LNCaP clone FGC (cell line): ENCODE data around the gene TMPRSS5.

Source experiments
- DNase-seq: peaks from one replicate; pipeline ENCODE4 v3.0.0-alpha.2; 2011; ENCODE audit warnings: low read depth
- H3K4me3 ChIP-seq: 2 replicates; pipeline ENCODE4 v1.5.1; 2011; ENCODE audit warnings: mild to moderate bottlenecking, low read depth, low read length, control low read depth
- CTCF ChIP-seq: IDR thresholded peaks from 2 replicates; pipeline ENCODE4 v1.5.1; 2012; ENCODE audit warnings: mild to moderate bottlenecking; ENCODE audit not compliant: control insufficient read depth, insufficient read depth; ENCODE audit errors: extremely low read depth

TMPRSS5 gene

DNA sequence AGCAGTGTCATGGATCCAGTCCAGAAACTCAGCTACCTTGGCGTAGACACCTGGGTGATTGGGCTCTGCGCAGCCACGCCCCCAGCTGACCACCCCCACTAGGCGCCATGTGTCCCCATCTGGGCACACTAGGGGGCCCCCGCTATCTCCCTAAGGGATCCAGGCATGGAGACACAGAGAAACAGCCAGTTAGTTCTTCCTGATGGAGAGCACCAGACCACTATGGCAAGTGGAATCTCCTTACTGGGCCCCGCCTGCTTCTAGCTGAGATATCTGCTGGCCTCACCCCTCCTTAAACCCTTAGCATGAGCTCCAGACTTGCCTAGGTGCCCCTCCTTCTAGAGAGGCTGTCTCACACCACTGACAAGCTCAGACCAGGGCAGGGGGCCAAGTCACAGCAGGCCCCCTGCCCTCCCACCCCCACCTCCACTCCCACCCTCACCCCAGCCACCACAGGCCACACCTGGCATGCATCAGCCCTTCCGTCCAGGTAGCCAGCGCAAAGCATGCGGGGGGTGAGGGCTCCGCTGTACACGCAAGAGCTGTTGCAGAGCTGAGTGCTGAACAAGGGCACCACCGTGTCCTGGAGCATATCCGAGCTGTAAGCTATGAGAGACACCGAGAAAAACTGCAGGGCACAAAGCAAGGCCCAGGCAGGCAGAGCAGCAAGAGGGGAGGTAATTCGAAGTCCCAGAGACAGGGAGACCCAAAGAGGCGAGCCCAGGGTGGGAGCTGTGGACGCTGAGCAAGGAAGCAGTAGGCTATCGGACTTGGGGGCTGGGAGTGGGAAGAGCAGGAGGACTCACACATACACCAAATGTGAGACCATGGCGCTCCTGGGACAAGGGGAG, 16.1 kb downstream of the TMPRSS5 start:
- no peak for DNase-seq
- TF ChIP-seq CTCF: no peak
- no peak overlapping the region for H3K4me3 ChIP-seq

DNA sequence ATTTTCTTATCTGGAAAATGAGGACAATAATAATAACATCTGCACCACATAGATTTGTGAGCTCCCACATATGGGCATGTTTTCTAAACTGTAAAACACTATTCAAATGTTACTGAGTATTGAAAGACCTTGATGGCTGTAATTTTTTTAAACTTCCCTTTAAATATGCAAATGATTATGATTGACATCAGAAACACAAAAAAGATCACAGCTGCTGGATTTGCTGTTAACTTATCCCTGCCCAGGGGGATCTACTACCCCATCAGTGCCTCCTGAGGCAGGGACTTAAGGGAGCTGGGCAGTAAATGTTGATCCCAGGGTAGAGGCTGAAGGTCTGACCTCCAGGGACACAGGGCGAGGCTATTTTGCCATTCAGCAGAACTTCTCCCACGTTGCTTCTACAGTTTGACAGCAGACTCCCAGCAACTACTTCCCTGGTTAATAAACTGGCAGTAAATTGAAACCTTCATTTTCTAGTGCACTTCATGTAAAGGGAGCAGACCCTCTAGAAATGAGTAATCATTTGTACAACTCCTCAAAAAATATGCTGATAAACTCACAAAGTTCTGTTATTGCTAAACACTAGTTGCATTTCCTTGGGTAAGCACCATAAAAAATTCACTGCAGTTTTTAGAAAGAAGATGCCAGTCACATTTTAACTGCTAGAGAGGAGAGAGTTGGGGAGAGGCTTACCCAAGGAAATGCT, 20.3 kb downstream of the TMPRSS5 start:
- no peak overlapping the region for H3K4me3 ChIP-seq
- TF ChIP-seq CTCF: no peak
- no peak for DNase-seq

- H3K4me3 ChIP-seq: no peak overlapping the region
Observed at GRCh38 chr11:113684496-113684895, 21.6 kb downstream of the TMPRSS5 start.

GRCh38 chr11:113683481-113684046, 22.5 kb downstream of the TMPRSS5 start:
- no peak for TF ChIP-seq CTCF
- H3K4me3 ChIP-seq: no peak overlapping the region
- no peak for DNase-seq

More at GRCh38 chr11:113684496-113684895, 21.6 kb downstream of the TMPRSS5 start:
- TF ChIP-seq CTCF: no peak
- DNase-seq: no peak

DNA sequence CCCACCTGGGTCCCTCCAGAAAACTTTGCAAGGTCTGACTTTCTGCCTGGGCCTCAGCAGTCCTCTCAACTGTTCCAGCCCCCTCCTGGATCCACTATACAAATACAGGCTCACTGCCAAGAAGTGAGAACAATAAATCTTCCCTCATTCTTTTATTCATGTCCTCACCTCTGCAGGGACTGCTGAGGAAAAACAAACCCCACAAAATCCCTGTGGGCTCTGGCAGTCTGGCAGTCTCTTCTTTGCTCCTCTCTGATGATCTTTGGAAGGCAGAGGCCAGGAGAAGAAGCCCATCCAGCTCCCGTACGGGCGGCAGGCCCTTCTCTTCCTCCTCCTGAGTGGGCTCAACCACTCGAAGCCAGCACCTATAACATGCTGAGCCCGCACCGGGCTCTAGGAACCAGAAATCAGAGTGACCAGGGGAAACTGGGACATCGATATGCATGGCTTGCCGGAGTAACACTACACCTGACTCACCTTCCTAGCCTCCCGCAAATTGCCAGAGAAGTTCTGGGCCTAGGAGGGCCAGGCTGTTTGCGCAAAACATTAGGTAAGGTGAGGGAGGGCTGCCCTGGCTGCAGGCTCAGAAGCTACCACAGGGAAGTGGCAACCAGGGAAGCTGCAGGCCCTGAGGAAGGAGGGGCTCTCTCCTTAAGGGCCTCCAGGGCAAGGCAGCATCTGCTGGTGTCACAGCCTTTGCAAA, 24.2 kb downstream of the TMPRSS5 start:
- no peak overlapping the region for H3K4me3 ChIP-seq
- no peak for TF ChIP-seq CTCF
- no peak for DNase-seq

GRCh38 chr11:113681282-113681681, 24.8 kb downstream of the TMPRSS5 start:
- TF ChIP-seq CTCF: no peak
- no peak overlapping the region for H3K4me3 ChIP-seq
- no peak for DNase-seq
